ENCODE results near the gene ZNF609.
"Not testable (repeated sequence)": the region's sequence is repeated elsewhere in the genome, so short reads cannot be mapped to it uniquely, and the experiment has no call there.

The ZNF609 gene

DNA sequence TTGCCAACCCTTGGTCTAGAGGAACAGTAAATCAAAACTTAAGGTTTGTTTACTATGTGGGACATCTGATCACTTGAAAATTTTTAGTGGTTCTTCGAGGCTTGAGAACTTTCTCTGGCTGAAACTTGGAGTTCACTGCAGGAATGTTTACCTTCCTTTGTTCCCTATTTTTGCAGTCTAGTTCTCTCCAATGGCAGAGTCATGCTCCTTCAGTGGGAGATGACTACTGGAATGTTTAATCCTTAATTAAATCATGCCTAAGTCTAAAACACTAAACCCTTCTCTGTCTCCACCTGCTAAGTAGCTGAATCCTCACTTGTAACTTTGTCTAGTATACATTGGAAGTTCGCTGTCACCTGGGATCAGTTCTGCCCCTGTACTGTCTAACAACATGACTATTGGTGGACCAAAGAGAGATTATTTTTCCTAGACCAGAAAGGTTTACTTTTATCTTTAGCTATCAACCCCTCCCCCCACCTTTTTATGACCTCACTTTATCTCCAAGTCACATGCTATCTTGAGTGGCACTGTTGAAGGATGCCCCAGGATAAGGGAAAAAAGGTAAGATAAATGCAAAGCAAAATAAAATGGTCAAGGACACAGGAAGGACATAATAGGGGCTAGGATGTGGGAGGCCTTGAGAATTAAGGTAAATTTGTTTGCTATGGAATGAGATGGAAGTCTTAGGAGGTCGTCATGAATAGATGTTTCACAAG is 1.2 kb upstream of the ZNF609 start:
- DNase-seq (ENCODE audit: low read depth in 2 of 2), result no peak

DNA sequence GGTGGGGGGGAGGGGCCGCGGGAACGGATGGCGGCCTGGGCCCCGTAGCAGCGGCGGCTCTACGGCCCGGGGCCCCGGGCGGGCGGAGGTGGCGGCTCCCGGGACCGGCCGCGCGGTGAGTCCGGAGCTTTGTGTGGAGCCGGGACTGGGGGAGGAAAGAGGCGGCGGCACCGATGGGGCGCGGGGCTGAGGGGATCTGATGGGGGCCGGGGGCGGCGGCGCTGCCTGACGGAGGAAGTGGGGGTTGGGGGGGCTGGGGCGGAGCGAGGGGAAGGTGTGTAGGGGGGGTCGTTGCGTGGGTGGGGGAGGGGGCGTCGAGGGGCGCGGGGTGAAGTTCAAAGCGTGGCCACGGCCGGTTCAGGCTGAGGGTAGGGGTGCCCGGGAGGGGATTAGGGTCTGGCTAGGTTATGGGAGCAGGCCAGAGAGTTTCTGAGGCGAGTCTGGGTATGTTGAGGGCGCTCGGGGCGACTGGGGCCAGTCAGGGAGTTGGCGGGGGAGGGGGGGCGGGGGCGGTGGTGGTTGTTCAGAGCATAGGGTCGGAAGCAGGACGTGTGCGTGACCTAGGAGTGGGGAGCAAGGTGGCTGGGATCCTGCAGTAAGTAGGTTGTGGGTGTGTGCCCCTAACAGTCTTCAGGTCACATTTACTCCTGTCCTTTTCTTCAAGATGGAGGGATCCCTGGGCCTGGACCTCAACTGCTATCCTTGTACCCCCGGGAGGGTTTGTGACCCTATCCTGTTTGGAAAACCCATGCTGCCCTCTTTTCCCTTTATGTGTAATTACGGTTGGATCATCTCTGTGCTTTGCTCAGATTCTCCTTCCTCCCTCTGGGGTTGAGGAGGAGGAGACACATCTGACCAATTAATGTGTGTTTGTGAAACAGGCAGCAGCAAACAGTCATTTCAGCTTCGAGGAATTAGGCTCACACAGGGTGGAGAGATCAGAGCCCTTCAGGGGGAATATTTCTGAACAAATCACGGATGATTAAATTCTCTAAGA is 644 bp downstream of the ZNF609 start:
- DNase-seq (ENCODE audit: low read depth in 2 of 2), result peak in 1 of 2 donors; percentile 15

DNA sequence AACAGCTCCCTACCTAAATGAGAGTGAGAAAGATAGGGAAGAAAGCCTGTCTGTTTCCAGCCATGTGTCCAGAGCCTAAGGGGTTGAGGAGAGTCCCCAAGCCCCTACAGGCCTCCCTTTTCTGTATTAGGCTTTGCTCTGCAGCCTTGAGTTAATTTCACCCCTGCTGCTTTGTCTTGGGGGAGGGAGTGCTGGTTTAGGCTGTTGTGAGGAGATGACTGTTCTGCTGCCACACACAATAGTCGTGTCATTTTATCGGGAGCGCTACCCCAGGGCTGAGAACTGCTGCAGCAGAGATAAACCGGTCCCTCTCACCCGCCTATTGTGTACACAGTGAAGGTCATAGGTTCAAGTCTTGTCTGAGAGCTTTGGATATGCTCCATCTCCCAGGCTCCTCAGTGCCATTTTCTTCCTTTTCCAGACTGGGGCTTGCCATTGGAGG is 1.4 kb downstream of the ZNF609 start:
- DNase-seq (ENCODE audit: low read depth in 2 of 2), result no peak

DNA sequence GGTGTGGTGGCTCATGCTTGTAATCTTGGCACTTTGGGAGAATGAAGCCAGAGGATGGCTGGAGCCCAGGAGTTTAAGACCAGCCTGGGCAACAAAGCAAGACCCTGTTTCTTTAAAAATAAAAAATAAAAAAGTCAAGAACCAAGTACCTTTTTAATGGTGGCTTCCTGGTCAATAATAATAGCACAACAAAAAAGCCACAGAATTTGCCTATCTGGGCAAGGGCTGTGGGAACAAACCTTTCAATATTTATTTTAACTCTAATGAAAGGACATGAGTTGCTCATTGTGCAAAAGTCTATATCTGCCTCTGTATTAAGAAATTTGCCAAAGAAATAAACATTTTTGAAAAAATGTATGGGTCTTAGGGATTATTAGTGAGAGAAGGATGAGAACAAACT is 2.1 kb downstream of the ZNF609 start:
- no peak for DNase-seq (ENCODE audit: low read depth in 2 of 2)

DNA sequence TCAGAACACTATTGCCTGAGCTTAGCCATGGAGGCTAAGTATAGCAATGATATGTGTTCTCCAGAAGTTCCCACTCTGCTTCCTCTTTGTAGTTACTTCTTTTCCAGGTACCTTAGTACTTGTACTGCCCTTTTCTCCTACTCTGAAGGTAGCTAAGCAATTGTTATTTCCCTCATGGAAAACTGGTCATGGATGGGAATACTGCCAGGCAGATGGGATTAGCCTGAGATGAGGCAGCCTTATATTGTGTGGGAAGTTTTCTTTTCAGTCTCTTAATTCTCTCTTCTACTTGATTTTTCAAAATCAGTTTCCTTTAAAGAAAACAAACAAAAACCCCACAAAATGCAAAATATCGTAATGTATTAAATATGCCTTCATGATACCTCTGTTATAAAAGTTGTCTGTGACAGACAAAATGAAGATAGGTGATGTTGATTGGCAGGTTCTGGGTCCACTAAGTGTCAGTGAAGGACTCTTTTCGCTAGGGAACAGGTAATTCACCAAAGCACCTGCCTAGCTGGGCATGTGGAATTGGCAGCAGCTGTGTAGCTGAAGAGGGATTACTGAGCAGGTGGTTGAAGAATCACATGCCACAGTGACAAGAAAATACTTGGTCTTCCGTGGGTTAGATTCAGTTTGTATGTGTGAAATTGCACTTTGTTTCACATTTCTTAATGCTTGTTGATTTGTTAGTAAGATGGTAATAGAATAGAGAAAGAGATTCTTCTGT is 4.1 kb downstream of the ZNF609 start:
- DNase-seq (ENCODE audit: low read depth in 2 of 2), result no peak

DNA sequence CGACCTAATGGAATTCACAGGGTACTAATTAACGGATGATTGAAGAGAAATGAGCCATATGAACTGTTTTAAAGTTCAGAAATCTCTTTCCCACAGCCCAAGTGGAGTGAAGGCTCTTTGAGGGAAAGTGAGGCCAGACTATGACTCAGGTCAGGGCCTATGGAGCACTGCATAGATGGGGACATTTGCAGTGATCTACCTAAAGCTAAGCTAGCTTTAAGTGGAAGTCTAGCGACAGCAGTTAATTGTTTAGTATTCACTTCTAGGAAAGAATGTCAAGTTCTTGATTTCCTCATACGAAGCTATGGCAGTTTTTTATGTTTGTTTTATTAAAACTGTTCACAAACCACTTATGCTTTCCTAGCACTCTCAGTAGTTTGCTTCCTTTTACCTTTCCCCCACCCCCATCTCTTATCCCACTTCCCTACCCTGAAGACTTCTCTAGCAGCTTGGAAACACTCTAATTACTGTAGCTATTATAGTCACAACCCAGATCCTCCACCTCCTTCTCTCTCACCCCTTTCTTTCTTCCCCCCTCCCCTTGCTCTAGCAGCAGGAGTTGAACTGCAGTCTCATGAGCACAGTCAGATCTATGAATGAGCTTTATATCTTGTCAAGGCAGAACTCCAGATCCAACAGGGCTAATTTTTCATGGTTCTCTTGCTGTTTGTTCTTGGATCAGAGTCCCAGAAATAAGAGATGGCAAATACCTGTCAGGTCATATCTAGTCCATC is 6.2 kb downstream of the ZNF609 start:
- DNase-seq (ENCODE audit: low read depth in 2 of 2), result no peak

DNA sequence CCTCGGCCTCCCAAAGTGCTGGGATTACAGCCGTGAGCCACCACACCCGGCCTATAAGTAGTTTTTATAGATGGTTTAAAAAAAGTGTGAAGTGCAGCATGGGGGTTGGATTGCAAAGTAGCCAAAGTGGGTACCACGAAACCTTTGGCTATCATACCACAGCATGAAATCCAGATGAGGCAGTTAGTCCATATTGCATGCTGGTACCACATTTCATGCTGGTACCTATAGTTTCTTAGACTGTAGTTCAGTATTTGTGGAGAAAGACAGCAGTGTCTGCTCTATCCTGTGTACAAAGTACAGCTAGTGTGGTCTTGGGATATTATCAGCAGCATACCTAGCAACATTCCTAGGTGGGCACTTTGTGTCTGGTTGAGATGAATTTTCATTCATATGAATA is 11.8 kb downstream of the ZNF609 start:
- no peak for DNase-seq (ENCODE audit: low read depth in 2 of 2)

DNA sequence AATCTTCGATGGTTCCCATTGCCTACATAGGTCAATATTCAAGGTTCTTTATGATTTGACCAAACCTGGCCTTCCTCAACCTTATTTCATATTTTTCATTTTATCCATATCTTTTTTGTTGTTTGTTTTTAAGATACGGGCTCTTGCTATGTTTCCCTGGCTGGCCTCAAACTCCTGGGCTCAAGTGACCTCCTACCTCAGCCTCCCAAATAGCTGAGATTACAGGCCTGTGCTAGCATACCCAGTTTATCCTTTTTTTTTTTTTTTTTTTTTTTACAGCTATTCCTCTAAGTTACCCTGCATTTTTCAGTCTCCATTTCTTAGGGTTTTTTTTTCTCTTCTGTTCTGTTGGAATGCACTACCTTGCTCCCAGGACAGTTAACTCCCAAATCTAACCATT is 14.5 kb downstream of the ZNF609 start:
- DNase-seq (ENCODE audit: low read depth in 2 of 2), result no peak

DNA sequence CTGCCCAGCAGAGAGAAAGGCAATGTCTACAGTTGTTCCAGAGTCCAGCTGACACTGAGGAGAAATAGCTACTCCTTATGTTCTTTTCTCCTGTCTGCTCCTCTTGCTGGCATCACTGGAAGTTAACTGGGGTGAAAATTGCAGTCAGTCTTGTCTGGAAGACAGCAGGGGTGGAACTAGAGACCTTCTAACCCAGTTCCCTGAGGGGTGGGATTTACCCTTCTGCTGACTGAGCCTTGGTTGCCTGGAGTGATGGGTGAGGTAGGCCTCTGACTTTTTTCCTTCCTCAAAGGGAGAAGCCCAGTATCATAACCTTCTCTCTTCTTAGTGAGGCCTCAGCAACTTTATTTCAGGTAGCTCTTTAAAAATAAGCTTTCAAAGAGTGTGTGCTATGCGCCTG is 16.2 kb downstream of the ZNF609 start:
- DNase-seq (ENCODE audit: low read depth in 2 of 2), result no peak

GRCh38 chr15:64478863-64479262 is 18.5 kb downstream of the ZNF609 start:
- no peak for DNase-seq (ENCODE audit: low read depth in 2 of 2)

GRCh38 chr15:64480891-64481290 is 20.5 kb downstream of the ZNF609 start:
- DNase-seq (ENCODE audit: low read depth in 2 of 2), result no peak

GRCh38 chr15:64483749-64484148 is 23.4 kb downstream of the ZNF609 start:
- DNase-seq (ENCODE audit: low read depth in 2 of 2), result no peak

DNA sequence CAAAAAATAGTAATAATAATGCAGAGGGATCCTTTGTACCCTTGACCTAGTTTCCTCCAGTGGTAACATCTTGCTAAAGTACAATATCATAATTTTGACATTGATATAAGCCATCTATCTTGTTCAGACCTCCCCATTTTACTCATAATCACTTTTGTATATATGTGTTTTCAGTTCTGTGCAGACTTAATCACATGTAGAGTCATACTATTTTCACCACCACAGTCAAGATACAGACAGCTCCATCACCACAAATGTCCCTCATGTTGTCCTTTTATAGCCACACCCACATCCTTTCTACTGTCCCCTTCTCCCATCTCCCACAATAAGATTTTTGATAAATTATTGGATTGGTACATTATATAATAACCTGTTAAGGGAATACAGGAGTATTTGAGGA is 25.4 kb downstream of the ZNF609 start:
- no peak for DNase-seq (ENCODE audit: low read depth in 2 of 2)

- no peak for DNase-seq (ENCODE audit: low read depth in 2 of 2)
Measured at GRCh38 chr15:64490598-64491259, 30.4 kb downstream of the ZNF609 start.

GRCh38 chr15:64493641-64494040 is 33.3 kb downstream of the ZNF609 start:
- DNase-seq (ENCODE audit: low read depth in 2 of 2), result no peak

DNA sequence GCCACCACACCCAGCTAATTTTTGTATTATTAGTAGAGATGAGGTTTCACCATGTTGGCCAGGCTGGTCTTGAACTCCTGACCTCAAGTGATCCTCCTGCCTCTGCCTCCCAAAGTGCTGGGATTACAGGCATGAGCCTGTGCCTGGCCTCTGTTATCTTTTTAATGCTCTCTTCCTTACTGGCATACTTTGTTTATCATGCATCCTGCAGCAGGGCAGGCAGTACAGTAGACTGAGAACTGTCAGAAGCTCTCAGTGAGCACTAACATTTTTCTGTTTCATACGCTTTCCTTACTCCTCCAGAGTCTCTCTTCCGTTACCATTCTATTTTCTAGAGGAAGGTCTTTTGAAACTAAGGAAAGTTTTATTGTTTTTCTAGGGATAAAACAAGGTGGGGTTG is 35.6 kb downstream of the ZNF609 start:
- DNase-seq (ENCODE audit: low read depth in 2 of 2), result not testable (repeated sequence)

DNA sequence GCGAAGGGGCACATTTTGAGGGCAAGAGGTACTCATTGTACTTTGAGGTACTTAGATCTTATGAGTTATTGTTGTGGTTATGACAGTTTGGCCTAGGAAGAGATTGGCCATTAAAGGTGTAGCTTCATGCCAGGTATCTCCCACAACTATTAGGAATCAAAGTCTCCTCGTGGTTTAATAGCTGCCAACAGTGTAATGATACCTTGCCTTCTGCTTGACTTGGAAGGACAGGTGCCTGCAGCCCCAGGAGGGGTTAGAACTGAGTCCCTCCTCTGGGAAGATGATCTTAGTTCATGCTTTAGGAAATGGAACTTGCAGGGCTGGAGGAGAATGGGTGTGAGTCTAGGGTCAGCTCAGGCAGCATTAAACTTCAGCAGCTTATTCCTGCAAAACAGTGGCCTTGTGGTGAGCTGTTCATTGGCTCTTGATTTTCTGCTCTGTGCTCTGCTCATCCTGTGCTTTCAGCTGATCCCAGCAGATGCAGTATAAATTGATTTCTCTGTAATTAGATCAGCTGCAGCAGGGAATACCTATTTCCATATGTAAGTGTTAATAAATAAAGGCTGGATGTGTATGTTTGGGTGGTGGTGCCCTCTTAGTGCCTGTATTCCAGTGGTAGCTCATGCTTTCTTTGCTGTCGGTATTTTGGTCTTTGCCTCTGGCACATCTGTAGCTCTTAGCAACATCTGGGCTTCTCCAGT is 40.5 kb downstream of the ZNF609 start:
- DNase-seq (ENCODE audit: low read depth in 2 of 2), result no peak

DNA sequence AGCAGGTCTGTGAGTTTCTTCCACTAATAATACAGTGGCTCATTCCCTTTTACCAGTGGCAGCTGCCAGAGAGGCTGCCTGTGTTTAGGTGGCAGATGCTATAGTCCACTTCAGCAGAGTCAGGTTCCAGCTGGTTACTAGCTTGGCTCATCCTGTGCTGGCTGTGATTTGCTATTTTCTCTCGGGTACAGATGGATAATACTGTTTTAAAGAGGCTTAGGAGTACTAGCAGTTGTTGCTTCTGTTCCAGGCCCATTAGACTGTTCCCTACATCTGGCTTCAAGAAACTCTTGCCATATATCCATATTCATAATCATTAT is 41.0 kb downstream of the ZNF609 start:
- no peak for DNase-seq (ENCODE audit: low read depth in 2 of 2)

- no peak for DNase-seq (ENCODE audit: low read depth in 2 of 2)
Measured at GRCh38 chr15:64502151-64502550, 41.8 kb downstream of the ZNF609 start.

DNA sequence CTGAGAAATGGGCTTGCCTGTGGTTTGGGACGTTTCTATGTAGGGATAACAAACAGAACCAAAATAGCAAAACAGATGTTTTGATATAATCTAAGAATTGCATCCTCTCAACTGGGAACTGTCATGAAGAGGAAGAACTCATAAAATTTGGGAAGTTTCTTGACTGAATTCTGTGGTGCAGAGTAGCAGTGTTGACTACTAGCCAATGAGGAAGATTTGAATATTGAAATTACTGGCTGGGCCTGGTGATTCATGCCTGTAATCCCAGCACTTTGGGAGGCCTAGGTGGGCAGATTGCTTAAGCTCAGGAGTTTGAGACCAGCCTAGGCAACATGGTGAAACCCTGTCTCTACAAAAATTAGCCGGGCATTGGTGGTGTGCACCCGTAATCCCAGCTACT is 42.2 kb downstream of the ZNF609 start:
- no peak for DNase-seq (ENCODE audit: low read depth in 2 of 2)

- no peak for DNase-seq (ENCODE audit: low read depth in 2 of 2)
Measured at GRCh38 chr15:64503197-64503596, 42.8 kb downstream of the ZNF609 start.

Measured in stimulated activated CD4-positive, alpha-beta T cell treated with anti-CD3 and anti-CD28 coated beads, Interleukin-1b, Interleukin-23, amount 100 ng/mL, for 1 hour (primary cell).